ENCODE results near the gene HDAC8. TPM values are rescaled to one million over a fixed set of nuclear protein-coding genes. Genes with fewer than 3 reads are reported as not detected.
"Not testable (repeated sequence)": the region's sequence is repeated elsewhere in the genome, so short reads cannot be mapped to it uniquely, and the experiment has no call there.

The HDAC8 gene
- total RNA-seq, 1 donor from 2014 or later: 22.3 TPM

- Histone ChIP-seq H3K36me3 (ENCODE audit: control insufficient read depth, insufficient read depth, low read length) (no peaks in the 10 kb centered on the region), H3K4me3 (ENCODE audit: low read depth, low read length) (no peak overlapping the region), H3K27me3 (ENCODE audit: control insufficient read depth, insufficient read depth, low read length) (no peaks in the 10 kb centered on the region)
- DNase-seq (ENCODE audit: low read depth): no peak
- TF ChIP-seq, protein P1, sequence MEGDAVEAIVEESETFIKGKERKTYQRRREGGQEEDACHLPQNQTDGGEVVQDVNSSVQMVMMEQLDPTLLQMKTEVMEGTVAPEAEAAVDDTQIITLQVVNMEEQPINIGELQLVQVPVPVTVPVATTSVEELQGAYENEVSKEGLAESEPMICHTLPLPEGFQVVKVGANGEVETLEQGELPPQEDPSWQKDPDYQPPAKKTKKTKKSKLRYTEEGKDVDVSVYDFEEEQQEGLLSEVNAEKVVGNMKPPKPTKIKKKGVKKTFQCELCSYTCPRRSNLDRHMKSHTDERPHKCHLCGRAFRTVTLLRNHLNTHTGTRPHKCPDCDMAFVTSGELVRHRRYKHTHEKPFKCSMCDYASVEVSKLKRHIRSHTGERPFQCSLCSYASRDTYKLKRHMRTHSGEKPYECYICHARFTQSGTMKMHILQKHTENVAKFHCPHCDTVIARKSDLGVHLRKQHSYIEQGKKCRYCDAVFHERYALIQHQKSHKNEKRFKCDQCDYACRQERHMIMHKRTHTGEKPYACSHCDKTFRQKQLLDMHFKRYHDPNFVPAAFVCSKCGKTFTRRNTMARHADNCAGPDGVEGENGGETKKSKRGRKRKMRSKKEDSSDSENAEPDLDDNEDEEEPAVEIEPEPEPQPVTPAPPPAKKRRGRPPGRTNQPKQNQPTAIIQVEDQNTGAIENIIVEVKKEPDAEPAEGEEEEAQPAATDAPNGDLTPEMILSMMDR (IDR thresholded peaks at IDR 0.05; ENCODE audit: insufficient read depth, low read length, poor library complexity, severe bottlenecking): no peak
Observed at GRCh38 chrX:72569786-72570185, 2.9 kb downstream of the HDAC8 start.

DNA sequence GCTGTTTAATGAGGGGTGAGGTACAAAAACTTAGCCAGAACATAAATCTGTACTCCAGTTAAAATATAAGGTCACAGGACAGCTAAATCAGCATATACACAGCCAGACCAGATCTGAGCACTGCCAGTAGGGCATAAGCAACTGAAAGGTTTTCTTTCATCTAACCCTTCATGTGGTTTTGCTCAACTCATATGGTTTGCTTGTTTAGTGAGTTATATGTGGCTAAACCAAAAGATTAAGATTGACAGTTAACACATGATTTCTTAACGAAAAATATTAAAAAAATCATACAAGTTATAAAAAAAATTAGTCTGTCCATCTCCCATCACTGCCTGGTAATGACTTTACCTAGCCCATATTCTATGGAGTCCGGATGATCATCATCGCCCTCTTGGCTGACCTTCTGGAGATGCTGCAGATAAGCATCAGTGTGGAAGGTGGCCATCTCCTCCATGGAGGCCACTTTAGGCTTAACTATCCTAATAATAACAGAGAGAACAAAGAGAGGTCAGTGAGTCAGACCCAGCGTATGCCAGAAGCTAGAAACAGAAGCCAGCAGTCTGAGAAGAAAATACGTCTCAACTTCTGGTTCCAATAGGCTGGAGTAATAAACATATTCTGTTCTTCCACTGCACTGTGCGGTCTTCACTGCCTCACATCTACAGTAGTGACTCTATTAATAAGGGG lies 4.1 kb downstream of the HDAC8 start:
- DNase-seq (ENCODE audit: low read depth): no peak
- Histone ChIP-seq H3K36me3 (ENCODE audit: control insufficient read depth, insufficient read depth, low read length) (no peaks in the 10 kb centered on the region), H3K27me3 (ENCODE audit: control insufficient read depth, insufficient read depth, low read length) (no peaks in the 10 kb centered on the region), H3K4me3 (ENCODE audit: low read depth, low read length) (no peak overlapping the region)
- TF ChIP-seq, protein P1 (IDR thresholded peaks at IDR 0.05; ENCODE audit: insufficient read depth, low read length, poor library complexity, severe bottlenecking): no peak

DNA sequence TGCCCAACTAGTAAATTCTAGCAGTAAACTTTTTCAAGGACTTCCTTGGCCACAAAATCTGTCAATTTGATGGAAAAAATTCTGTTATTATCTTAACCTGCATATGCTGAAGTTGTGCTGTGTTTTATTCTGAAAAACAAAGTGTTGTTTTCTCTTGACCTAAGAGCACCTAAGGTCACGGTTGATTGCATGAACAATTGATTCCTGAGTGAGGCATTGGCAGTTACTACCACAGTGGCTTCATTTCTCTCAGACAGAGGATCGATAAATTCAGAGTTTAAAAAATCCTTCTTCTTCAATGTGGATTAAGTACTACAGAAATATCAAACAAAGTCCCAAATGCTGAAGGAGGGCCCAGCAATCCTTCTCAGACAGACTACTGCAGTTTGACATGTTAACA lies 6.2 kb downstream of the HDAC8 start:
- H3K4me3 ChIP-seq (ENCODE audit: low read depth, low read length): no peak overlapping the region
- TF ChIP-seq, protein P1 (IDR thresholded peaks at IDR 0.05; ENCODE audit: insufficient read depth, low read length, poor library complexity, severe bottlenecking): no peak
- no peaks in the 10 kb centered on the region for H3K27me3 ChIP-seq (ENCODE audit: control insufficient read depth, insufficient read depth, low read length)
- no peaks in the 10 kb centered on the region for H3K36me3 ChIP-seq (ENCODE audit: control insufficient read depth, insufficient read depth, low read length)
- no peak for DNase-seq (ENCODE audit: low read depth)

- H3K36me3 ChIP-seq (ENCODE audit: control insufficient read depth, insufficient read depth, low read length); DNase-seq (ENCODE audit: low read depth); H3K4me3 ChIP-seq (ENCODE audit: low read depth, low read length); H3K27me3 ChIP-seq (ENCODE audit: control insufficient read depth, insufficient read depth, low read length): not testable (repeated sequence)
Observed at GRCh38 chrX:72559655-72560054, 13.0 kb downstream of the HDAC8 start.

- no peak for DNase-seq (ENCODE audit: low read depth)
- H3K27me3 ChIP-seq (ENCODE audit: control insufficient read depth, insufficient read depth, low read length): no peaks in the 10 kb centered on the region
Observed at GRCh38 chrX:72554448-72555140, 18.0 kb downstream of the HDAC8 start.

DNA sequence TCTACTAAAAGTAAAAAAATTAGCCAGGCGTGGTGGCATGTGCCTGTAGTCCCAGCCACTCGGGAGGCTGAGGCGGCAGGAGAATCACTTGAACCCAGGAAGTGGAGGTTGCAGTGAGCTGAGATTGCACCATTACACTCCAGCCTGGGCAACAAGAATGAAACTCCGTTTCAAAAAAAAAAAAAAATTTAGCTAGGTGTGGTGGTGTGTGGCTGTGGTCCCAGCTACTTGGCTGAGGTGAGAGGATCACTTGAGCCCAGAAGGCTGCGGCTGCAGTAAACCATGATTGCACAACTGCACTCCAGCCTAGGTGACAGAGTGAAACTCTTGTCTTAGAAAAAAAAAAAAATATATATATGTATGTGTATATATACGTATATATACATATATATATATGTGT lies 20.2 kb downstream of the HDAC8 start:
- not testable (repeated sequence) for DNase-seq (ENCODE audit: low read depth); H3K27me3 ChIP-seq (ENCODE audit: control insufficient read depth, insufficient read depth, low read length); H3K36me3 ChIP-seq (ENCODE audit: control insufficient read depth, insufficient read depth, low read length); H3K4me3 ChIP-seq (ENCODE audit: low read depth, low read length)

More at GRCh38 chrX:72554448-72555140, 18.0 kb downstream of the HDAC8 start:
- Histone ChIP-seq H3K36me3 (ENCODE audit: control insufficient read depth, insufficient read depth, low read length) (no peaks in the 10 kb centered on the region), H3K4me3 (ENCODE audit: low read depth, low read length) (no peak overlapping the region)
- TF ChIP-seq, protein P1 (IDR thresholded peaks at IDR 0.05; ENCODE audit: insufficient read depth, low read length, poor library complexity, severe bottlenecking): no peak

GRCh38 chrX:72545990-72546389 lies 26.7 kb downstream of the HDAC8 start:
- Histone ChIP-seq H3K36me3 (ENCODE audit: control insufficient read depth, insufficient read depth, low read length) (no peaks in the 10 kb centered on the region), H3K27me3 (ENCODE audit: control insufficient read depth, insufficient read depth, low read length) (no peaks in the 10 kb centered on the region), H3K4me3 (ENCODE audit: low read depth, low read length) (no peak overlapping the region)
- TF ChIP-seq, protein P1 (IDR thresholded peaks at IDR 0.05; ENCODE audit: insufficient read depth, low read length, poor library complexity, severe bottlenecking): no peak
- DNase-seq (ENCODE audit: low read depth): no peak

Data from kidney epithelial cell (primary cell).